Measurements from ENCODE around the gene PATE4.
"Not testable (repeated sequence)": the region's sequence is repeated elsewhere in the genome, so short reads cannot be mapped to it uniquely, and the experiment has no call there.

PATE4 gene

GRCh38 chr11:125846188-125846587 lies 13.1 kb downstream of the PATE4 start:
- Histone ChIP-seq H3K27me3 (no peaks in the 10 kb centered on the region), H3K4me1 (ENCODE audit: control insufficient read depth in 1 of 2, insufficient read depth in 1 of 2, low read depth in 1 of 2, low read length in 1 of 2) (no peaks in the 10 kb centered on the region), H3K4me3 (ENCODE audit: low read depth in 1 of 2, low read length in 1 of 2) (no peak overlapping the region), H3K9me3 (no peaks in the 10 kb centered on the region), H3K36me3 (no peaks in the 10 kb centered on the region), H3K27ac (no peak overlapping the region)
- no peak for TF ChIP-seq CTCF (IDR thresholded peaks at IDR 0.05)

GRCh38 chr11:125857670-125858069 lies 24.6 kb downstream of the PATE4 start:
- not testable (repeated sequence) for H3K4me1 ChIP-seq (ENCODE audit: control insufficient read depth in 1 of 2, insufficient read depth in 1 of 2, low read depth in 1 of 2, low read length in 1 of 2); H3K36me3 ChIP-seq; H3K4me3 ChIP-seq (ENCODE audit: low read depth in 1 of 2, low read length in 1 of 2); H3K9me3 ChIP-seq; H3K27me3 ChIP-seq; H3K27ac ChIP-seq

- H3K9me3 ChIP-seq; H3K27ac ChIP-seq; H3K4me1 ChIP-seq (ENCODE audit: control insufficient read depth in 1 of 2, insufficient read depth in 1 of 2, low read depth in 1 of 2, low read length in 1 of 2); H3K36me3 ChIP-seq; H3K27me3 ChIP-seq; H3K4me3 ChIP-seq (ENCODE audit: low read depth in 1 of 2, low read length in 1 of 2): not testable (repeated sequence)
These were observed 29.7 kb downstream of the PATE4 start for GRCh38 chr11:125862786-125863185.

GRCh38 chr11:125865354-125865753 lies 32.2 kb downstream of the PATE4 start:
- not testable (repeated sequence) for H3K27ac ChIP-seq; H3K4me1 ChIP-seq (ENCODE audit: control insufficient read depth in 1 of 2, insufficient read depth in 1 of 2, low read depth in 1 of 2, low read length in 1 of 2); H3K36me3 ChIP-seq; H3K27me3 ChIP-seq; H3K9me3 ChIP-seq; H3K4me3 ChIP-seq (ENCODE audit: low read depth in 1 of 2, low read length in 1 of 2)

- Histone ChIP-seq H3K27me3 (peaks cover 4% of the 10 kb centered on the region), H3K4me3 (ENCODE audit: low read depth in 1 of 2, low read length in 1 of 2) (no peak overlapping the region), H3K36me3 (no peaks in the 10 kb centered on the region), H3K4me1 (ENCODE audit: control insufficient read depth in 1 of 2, insufficient read depth in 1 of 2, low read depth in 1 of 2, low read length in 1 of 2) (no peaks in the 10 kb centered on the region), H3K9me3 (no peaks in the 10 kb centered on the region), H3K27ac (no peak overlapping the region)
- TF ChIP-seq CTCF (IDR thresholded peaks at IDR 0.05), result no peak
These were observed 36.4 kb downstream of the PATE4 start for GRCh38 chr11:125869521-125869920.

- Histone ChIP-seq H3K27ac (no peak overlapping the region), H3K4me1 (ENCODE audit: control insufficient read depth in 1 of 2, insufficient read depth in 1 of 2, low read depth in 1 of 2, low read length in 1 of 2) (no peaks in the 10 kb centered on the region), H3K27me3 (peaks cover 4% of the 10 kb centered on the region), H3K36me3 (no peaks in the 10 kb centered on the region), H3K9me3 (no peaks in the 10 kb centered on the region), H3K4me3 (ENCODE audit: low read depth in 1 of 2, low read length in 1 of 2) (no peak overlapping the region)
- no peak for TF ChIP-seq CTCF (IDR thresholded peaks at IDR 0.05)
These were observed 38.4 kb downstream of the PATE4 start for GRCh38 chr11:125871391-125872137.

GRCh38 chr11:125872138-125872491 lies 39.0 kb downstream of the PATE4 start:
- no peaks in the 10 kb centered on the region for H3K36me3 ChIP-seq
- H3K27ac ChIP-seq, result no peak overlapping the region
- no peaks in the 10 kb centered on the region for H3K9me3 ChIP-seq
- H3K27me3 ChIP-seq, result peaks cover 4% of the 10 kb centered on the region
- H3K4me3 ChIP-seq (ENCODE audit: low read depth in 1 of 2, low read length in 1 of 2), result no peak overlapping the region
- TF ChIP-seq CTCF (IDR thresholded peaks at IDR 0.05), result no peak
- H3K4me1 ChIP-seq (ENCODE audit: control insufficient read depth in 1 of 2, insufficient read depth in 1 of 2, low read depth in 1 of 2, low read length in 1 of 2), result no peaks in the 10 kb centered on the region
